ENCODE data around the gene ZNF750.

ZNF750 gene

GRCh38 chr17:82839617-82840292 is at the start of gene ZNF750:
Gene ZNF750 (minus strand): TSS chr17:82840022. CDS start chr17:82832454, 7,568 bp downstream.
- no peak for DNase-seq

GRCh38 chr17:82888583-82889495 is 49.0 kb upstream of the ZNF750 start:
- DNase-seq: no peak

- DNase-seq: no peak
These were observed 47.7 kb upstream of the ZNF750 start for GRCh38 chr17:82887255-82888164.

DNA sequence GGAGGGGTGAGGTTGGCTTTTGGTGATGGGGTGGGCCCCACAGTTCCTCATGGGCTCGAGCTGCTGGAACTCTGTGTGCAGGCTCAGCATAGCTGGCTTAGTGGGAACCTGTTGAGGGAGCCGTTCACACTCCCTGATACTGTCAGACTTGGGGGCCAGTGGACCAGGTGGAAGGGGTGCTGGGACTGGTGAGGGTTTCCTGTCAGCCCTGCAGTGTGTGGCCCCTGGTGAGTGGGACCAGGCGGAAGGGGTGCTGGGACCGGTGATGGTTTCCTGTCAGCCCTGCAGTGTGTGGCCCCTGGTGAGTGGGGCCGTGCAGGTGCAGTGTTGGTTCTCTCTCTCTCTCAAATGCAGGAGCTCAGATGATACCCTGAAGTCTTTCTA is 45.1 kb upstream of the ZNF750 start:
- DNase-seq: peak; percentile 44 to 49

- no peak for DNase-seq
These were observed 44.6 kb upstream of the ZNF750 start for GRCh38 chr17:82884341-82884969.

DNA sequence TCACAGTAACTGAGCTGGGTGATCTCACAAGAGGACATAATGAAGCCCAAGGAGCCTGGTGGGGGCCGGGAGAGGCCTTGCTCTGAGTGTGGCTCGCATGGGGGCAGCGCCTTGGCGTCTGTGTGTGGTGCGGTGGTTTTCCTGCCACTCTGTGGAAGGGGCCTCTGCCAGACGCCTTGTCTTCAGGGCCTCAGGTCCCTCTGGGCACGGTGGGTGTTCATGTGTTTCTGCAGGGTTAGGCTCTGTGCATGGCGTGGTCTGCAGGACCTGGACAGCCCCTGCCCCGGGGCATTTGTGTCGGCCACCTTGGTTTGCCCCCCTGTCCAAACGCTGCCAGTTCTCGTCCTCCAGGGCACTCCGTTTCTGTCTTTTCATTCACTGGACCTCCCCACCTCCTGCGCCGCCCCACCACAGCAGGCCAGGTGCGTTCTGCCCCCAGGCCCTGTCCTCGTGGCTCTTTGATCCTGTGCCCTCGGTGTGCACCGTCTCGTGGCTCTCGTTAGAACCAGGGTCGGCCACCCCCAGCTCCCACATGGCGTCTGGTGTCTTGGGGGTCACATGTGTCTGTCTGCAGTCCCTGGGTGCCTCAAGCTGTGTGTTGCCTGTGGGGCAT is 43.7 kb upstream of the ZNF750 start:
- DNase-seq: peak in 1 of 2 donors; percentile 20

DNA sequence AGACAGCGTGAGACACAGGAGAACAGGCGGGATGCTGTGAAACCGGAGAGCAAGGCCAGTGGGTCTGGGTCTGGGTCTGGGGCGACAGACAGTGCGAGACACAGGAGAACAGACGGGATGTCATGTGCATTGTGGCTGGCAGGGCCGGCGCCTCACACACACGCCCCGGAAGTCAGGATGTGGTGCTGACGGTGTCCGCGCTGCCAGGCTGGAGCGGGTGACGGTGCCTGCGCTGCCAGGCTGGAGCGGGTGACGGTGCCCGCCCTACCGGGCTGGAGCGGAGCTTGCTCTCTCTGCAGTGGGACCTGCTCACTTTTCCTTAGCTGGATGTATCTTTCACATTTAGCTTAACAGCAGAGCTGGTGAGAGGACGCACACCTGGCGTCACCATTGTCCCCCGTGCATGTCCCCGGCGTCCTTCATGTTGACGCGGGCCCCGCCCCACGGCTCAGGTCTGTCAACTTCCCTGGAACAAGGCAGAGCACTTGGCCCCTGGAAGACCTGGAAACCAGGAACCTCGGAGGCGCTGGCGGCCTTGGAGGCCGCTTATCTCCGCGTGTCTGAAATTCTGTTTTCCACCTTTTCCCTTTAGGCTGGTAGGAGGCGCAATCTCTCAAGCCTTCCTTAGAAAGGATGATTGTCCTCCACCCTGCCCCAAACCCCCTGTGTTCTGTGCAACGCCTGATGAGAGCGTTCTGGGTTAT is 43.0 kb upstream of the ZNF750 start:
- peak; percentile 83 to 89 for DNase-seq

DNA sequence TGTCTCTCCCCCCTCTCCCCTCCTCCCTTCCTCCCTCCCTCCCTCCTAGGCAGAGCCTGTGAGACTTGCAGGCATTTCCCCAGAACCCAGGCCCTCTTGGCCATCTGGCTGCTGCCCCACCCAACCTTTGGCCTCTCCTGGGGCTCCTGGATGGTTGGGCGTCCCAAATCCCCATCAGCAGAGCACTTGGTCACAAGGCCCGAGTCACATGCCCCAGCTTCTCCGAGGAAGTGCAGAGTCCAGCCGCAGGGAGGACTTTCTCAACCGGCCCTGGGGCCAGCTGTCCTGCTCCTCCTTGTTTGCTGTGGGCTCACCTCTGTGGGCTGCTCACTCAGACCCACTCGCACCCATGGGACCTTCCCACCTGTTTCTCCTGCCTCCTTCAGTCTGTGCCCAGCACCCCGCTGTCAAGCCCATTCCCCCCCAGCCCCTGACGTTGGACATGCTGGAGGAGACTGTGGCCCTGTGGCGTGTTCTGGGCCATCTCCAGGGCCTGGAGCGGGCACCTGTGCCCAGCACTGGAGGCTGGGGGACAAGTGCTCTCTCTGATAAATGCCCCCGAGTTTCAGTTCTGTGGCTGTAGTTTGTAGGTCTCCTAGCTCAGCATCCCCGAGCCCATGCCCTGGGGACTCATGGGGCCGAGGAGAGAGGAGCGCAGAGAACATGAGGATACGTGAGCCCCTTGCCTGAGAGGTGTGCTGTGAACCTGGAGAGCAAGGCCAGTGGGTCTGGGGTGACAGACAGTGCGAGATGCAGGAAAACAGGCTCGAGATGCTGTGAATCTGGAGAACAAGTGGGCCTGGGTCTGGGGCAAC is 42.3 kb upstream of the ZNF750 start:
- DNase-seq: peak in 1 of 2 donors; percentile 31

- no peak for DNase-seq
These were observed 41.6 kb upstream of the ZNF750 start for GRCh38 chr17:82881324-82881823.

- no peak for DNase-seq
These were observed 41.0 kb upstream of the ZNF750 start for GRCh38 chr17:82880620-82881323.

- no peak for DNase-seq
These were observed 39.4 kb upstream of the ZNF750 start for GRCh38 chr17:82879241-82879640.

- no peak for DNase-seq
These were observed 38.7 kb upstream of the ZNF750 start for GRCh38 chr17:82878527-82878926.

- DNase-seq: no peak
These were observed 37.0 kb upstream of the ZNF750 start for GRCh38 chr17:82876602-82877379.

- DNase-seq: no peak
These were observed 36.3 kb upstream of the ZNF750 start for GRCh38 chr17:82876149-82876548.

DNA sequence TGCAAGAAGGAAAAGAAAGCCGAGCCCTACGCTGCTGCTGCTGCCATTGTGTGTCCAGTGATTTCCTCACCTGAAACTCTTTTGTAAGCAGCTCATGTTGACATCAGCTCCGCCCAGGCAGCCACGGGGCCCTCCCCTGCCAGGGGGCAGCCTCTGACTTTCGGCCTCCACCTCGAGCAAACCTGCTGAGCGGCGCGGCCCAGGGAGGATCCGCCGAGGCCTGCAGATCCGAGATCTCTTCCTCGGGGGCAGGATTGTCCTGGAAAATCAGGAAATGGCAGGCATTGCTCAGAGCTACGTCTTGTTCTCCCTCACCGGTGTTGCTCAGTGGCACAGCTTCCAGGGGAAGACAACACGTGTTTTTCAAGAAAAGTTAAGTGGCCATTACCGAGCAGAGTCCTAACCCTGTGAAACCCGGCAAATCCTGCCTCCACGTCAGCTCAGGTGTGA is 35.6 kb upstream of the ZNF750 start:
- DNase-seq: no peak

DNA sequence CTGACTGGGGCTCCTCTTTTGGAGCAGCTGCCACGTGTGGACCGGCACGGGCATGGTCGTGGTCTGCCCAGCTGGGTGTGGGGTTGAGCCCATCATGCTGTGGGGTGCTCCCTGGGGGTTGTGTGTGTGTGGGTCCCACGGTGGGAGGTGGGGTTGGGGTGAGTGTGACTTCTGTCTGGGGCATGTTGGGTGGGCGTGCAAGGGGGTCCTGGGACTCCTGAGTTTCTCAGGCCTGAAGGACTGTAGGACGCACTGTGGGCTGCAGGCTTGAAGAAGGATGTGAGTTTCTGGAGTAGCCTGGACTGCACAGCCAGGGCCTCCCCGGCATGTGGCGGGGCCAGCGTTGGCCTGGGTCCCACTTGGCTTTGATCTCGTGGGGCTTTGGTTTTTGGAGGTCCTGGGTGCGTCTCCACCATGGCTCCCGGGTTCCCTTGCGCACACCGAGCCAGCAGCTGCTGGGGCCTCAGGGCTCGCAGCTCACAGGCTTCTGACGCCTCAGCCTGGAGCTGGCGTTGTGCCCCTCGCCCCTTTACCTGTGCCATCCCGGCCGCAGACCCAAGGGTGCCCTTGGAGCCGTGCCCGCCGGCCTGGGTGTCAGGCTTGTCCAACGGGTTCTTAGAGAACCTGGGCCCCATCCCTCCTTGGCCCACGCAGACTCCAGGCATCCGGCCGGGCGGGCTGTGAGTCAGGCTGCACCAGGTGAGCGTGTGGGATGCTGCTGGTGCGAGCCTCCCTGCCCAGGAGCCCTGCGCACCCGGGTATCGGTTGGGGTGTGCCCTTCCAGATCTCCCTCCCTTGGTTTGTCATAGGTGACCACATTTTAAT is 34.4 kb upstream of the ZNF750 start:
- DNase-seq: no peak

DNA sequence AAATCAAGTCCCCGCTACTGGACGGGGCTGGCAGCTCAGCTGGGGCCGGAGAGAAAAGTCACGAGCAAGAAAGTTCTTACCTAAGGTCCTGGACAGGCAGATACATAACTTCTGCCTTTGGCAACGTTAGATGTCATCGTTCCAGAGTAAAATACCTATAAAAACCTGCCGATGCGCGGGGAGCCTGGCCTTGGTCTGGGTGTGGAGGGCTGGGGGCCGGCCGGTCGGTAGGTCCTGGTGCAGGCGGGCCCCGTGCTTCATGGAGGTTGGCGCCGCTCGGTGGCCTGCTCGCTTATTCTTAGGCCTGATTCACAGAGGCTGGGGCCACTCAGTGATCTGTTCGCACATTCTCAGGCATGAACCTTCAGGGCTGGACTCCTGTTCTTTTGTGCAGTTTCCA is 33.7 kb upstream of the ZNF750 start:
- no peak for DNase-seq

Measured in CD4-positive, alpha-beta T cell treated with Interleukin-1 beta for 1 hour (primary cell).